Duodenal mucosa (tissue), 2 donors: ENCODE measurements around the gene KRT6C.
"Not testable (repeated sequence)": the region's sequence is repeated elsewhere in the genome, so short reads cannot be mapped to it uniquely, and the experiment has no call there.

Source experiments
- H3K27ac ChIP-seq: one replicate; pipeline ENCODE4 v1.7.0; 2013; ENCODE audit warnings: low read depth, low read length
- H3K27me3 ChIP-seq, 2 donors: one replicate each; pipeline ENCODE4 v1.7.0; 2013; ENCODE audit warnings: low read length in 2 of 2, control low read depth in 1 of 2; ENCODE audit not compliant: insufficient read depth in 2 of 2, control insufficient read depth in 1 of 2
- H3K36me3 ChIP-seq, 2 donors: one replicate each; pipeline ENCODE4 v1.7.0; 2013; ENCODE audit warnings: low read length in 2 of 2, control low read depth in 1 of 2; ENCODE audit not compliant: insufficient read depth in 2 of 2, control insufficient read depth in 1 of 2
- H3K4me1 ChIP-seq, 2 donors: one replicate each; pipeline ENCODE4 v1.7.0; 2013; ENCODE audit warnings: low read length in 2 of 2, control low read depth in 1 of 2; ENCODE audit not compliant: insufficient read depth in 2 of 2, control insufficient read depth in 1 of 2
- H3K4me3 ChIP-seq, 2 donors: one replicate each; pipeline ENCODE4 v1.7.0; 2013; ENCODE audit warnings: low read length in 2 of 2, low read depth in 1 of 2
- H3K9ac ChIP-seq, 2 donors: one replicate each; pipeline ENCODE4 v1.7.0; 2013; ENCODE audit warnings: low read length in 2 of 2, low read depth in 1 of 2
- H3K9me3 ChIP-seq, 2 donors: one replicate each; pipeline ENCODE4 v1.7.0; 2013; ENCODE audit warnings: low read length in 2 of 2, control low read depth in 1 of 2; ENCODE audit not compliant: control insufficient read depth in 1 of 2

The KRT6C gene

DNA sequence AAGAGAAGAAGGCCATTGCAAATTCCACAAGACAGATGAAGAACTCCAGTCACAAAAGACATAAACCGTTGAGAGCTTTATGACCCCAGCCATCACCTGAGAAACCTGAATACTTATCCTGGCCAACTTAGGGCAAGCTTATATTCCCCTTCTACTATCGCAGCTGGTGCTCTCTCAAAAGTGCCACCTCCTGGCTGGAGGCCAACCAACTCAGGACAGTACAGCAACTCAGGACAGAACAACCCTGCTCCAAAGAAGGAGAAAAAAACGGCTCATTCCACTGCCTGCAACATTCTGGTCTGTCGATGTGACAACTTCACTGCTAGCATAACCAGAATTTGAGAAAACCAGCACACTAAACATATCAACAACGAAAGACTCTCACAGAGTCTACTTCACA lies 11.9 kb downstream of the KRT6C start:
- Histone ChIP-seq H3K27me3 (peaks cover 0 to 3% of the 10 kb centered on the region in 2 donors), H3K9me3 (no peaks in the 10 kb centered on the region), H3K4me3 (no peak overlapping the region), H3K36me3 (no peaks in the 10 kb centered on the region), H3K4me1 (no peaks in the 10 kb centered on the region), H3K27ac (no peak overlapping the region), H3K9ac (no peak overlapping the region)

- Histone ChIP-seq H3K4me3 (no peak overlapping the region), H3K36me3 (no peaks in the 10 kb centered on the region), H3K9me3 (no peaks in the 10 kb centered on the region), H3K27me3 (peaks cover 0 to 3% of the 10 kb centered on the region in 2 donors), H3K27ac (no peak overlapping the region), H3K9ac (no peak overlapping the region), H3K4me1 (no peaks in the 10 kb centered on the region)
Observed at GRCh38 chr12:52458861-52459260, 14.7 kb downstream of the KRT6C start.

DNA sequence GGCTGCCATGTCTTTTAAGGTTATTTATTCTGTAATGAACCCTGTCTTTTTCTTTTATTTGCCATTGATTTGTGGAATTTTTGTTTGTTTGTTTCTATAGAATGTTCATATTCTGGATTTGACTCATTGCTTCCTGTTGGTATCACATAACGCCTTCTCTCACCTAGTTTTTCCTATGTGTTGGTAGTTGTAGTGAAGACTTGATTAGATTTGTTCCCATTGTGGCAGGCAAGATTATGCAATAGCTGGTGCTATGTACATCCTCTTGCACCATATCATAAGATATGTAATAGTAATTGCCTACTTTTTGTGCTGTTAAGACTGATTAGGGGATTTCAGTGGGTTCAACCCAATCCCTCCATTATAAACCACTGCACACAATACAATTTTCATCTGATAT lies 17.8 kb downstream of the KRT6C start:
- Histone ChIP-seq H3K27me3 (peaks cover 0 to 3% of the 10 kb centered on the region in 2 donors), H3K4me3 (no peak overlapping the region), H3K9ac (no peak overlapping the region), H3K9me3 (no peaks in the 10 kb centered on the region), H3K36me3 (no peaks in the 10 kb centered on the region), H3K27ac (no peak overlapping the region), H3K4me1 (no peaks in the 10 kb centered on the region)

GRCh38 chr12:52454411-52455201 lies 19.0 kb downstream of the KRT6C start:
- no peak overlapping the region for H3K27ac ChIP-seq
- H3K9ac ChIP-seq, result no peak overlapping the region
- no peaks in the 10 kb centered on the region for H3K4me1 ChIP-seq
- no peak overlapping the region for H3K4me3 ChIP-seq
- H3K9me3 ChIP-seq, result no peaks in the 10 kb centered on the region
- H3K27me3 ChIP-seq, result no peaks in the 10 kb centered on the region
- H3K36me3 ChIP-seq, result no peaks in the 10 kb centered on the region

- Histone ChIP-seq H3K9me3 (no peaks in the 10 kb centered on the region), H3K36me3 (no peaks in the 10 kb centered on the region), H3K4me3 (no peak within 1 kb of the TSS), H3K4me1 (no peaks in the 10 kb centered on the region), H3K27me3 (no peaks in the 10 kb centered on the region), H3K9ac (no peak within 1 kb of the TSS), H3K27ac (no peak within 1 kb of the TSS)
Observed at GRCh38 chr12:52452101-52452500, 21.5 kb downstream of the KRT6C start, which contains the start of gene KRT6B. Gene KRT6B, minus strand, starts transcription at chr12:52452146. Its CDS starts 68 bp downstream, at chr12:52452078.

DNA sequence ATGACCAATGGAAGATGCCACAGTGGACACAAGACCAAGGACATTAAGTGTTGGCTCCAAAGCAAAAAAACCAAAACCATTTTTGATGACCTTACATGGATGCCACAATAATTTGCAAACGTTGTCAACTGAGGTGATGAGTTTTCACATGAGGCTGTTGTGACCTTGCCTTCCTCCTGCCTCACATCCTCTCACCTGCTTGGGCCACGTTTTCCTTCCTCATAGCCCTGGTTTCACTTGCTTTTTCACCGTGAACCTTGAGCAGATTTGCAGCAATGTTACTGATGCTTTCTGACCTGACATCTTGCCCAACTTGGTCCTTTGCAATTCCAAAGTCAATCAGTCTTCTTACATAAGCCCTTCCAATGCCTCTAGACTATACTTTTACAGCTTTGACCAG lies 25.4 kb downstream of the KRT6C start:
- Histone ChIP-seq H3K9ac (no peak overlapping the region), H3K9me3 (no peaks in the 10 kb centered on the region), H3K36me3 (no peaks in the 10 kb centered on the region), H3K27ac (no peak overlapping the region), H3K27me3 (no peaks in the 10 kb centered on the region), H3K4me1 (peaks cover 0 to 6% of the 10 kb centered on the region in 2 donors), H3K4me3 (no peak overlapping the region)

- H3K36me3 ChIP-seq, H3K27ac ChIP-seq, H3K9me3 ChIP-seq, H3K9ac ChIP-seq, H3K4me1 ChIP-seq, H3K27me3 ChIP-seq, H3K4me3 ChIP-seq: not testable (repeated sequence)
Observed at GRCh38 chr12:52447196-52447595, 26.4 kb downstream of the KRT6C start.

GRCh38 chr12:52446367-52447045 lies 27.1 kb downstream of the KRT6C start:
- H3K4me3 ChIP-seq, result no peak overlapping the region
- no peak overlapping the region for H3K27ac ChIP-seq
- H3K36me3 ChIP-seq, result no peaks in the 10 kb centered on the region
- no peaks in the 10 kb centered on the region for H3K9me3 ChIP-seq
- peaks cover 0 to 5% of the 10 kb centered on the region in 2 donors for H3K27me3 ChIP-seq
- H3K4me1 ChIP-seq, result peaks cover 2 to 6% of the 10 kb centered on the region in 2 donors
- H3K9ac ChIP-seq, result no peak overlapping the region

- Histone ChIP-seq H3K27ac (no peak overlapping the region), H3K36me3 (no peaks in the 10 kb centered on the region), H3K27me3 (peaks cover 0 to 5% of the 10 kb centered on the region in 2 donors), H3K9ac (no peak overlapping the region), H3K9me3 (no peaks in the 10 kb centered on the region), H3K4me3 (no peak overlapping the region), H3K4me1 (peaks cover 4 to 6% of the 10 kb centered on the region in 2 donors)
Observed at GRCh38 chr12:52445876-52446275, 27.7 kb downstream of the KRT6C start.
